ENCODE results near the gene C1QC.

Gene C1QC

GRCh38 chr1:22691031-22691753, 47.8 kb downstream of the C1QC start:
- H3F3A ChIP-seq (ENCODE audit: control insufficient read depth, insufficient read depth): no peaks in the 10 kb centered on the region
- TF ChIP-seq EZH2phosphoT487 (IDR thresholded peaks at IDR 0.05; ENCODE audit: borderline replicate concordance, low read length) (no peak), CTCF (IDR thresholded peaks at IDR 0.05; ENCODE audit: low read depth, low read length, poor library complexity, severe bottlenecking) (no peak)
- no peaks in the 10 kb centered on the region for H3K9me3 ChIP-seq (ENCODE audit: control insufficient read depth, insufficient read depth, low read length)
- no peak overlapping the region for H3K27ac ChIP-seq (ENCODE audit: low read depth, low read length)
- no peak overlapping the region for H3K4me2 ChIP-seq (ENCODE audit: low read length)
- no peaks in the 10 kb centered on the region for H3K36me3 ChIP-seq (ENCODE audit: control insufficient read depth, low read length)
- H3K4me3 ChIP-seq (ENCODE audit: low read length): no peak overlapping the region
- peaks cover 3% of the 10 kb centered on the region; the same call in 1 of the 2 replicates for H3K27me3 ChIP-seq (ENCODE audit: control insufficient read depth, low read length)
- H3K79me2 ChIP-seq (ENCODE audit: control insufficient read depth, low read length): no peaks in the 10 kb centered on the region
- no peaks in the 10 kb centered on the region for H3K4me1 ChIP-seq (ENCODE audit: control insufficient read depth, low read length)
- H4K20me1 ChIP-seq (ENCODE audit: control insufficient read depth, insufficient read depth, low read depth, low read length): no peaks in the 10 kb centered on the region; the same call in 1 of the 2 replicates
- H3K9me2 ChIP-seq (replicated peaks; ENCODE audit: control insufficient read depth, low read length): no peaks in the 10 kb centered on the region

GRCh38 chr1:22694172-22694571, 50.7 kb downstream of the C1QC start:
- Histone ChIP-seq H3F3A (ENCODE audit: control insufficient read depth, insufficient read depth) (no peaks in the 10 kb centered on the region), H3K36me3 (ENCODE audit: control insufficient read depth, low read length) (no peaks in the 10 kb centered on the region), H4K20me1 (ENCODE audit: control insufficient read depth, insufficient read depth, low read depth, low read length) (no peaks in the 10 kb centered on the region; the same call in 1 of the 2 replicates), H3K9me2 (replicated peaks; ENCODE audit: control insufficient read depth, low read length) (no peaks in the 10 kb centered on the region), H3K9me3 (ENCODE audit: control insufficient read depth, insufficient read depth, low read length) (no peaks in the 10 kb centered on the region), H3K79me2 (ENCODE audit: control insufficient read depth, low read length) (no peaks in the 10 kb centered on the region), H3K4me2 (ENCODE audit: low read length) (no peak overlapping the region), H3K27me3 (ENCODE audit: control insufficient read depth, low read length) (no peaks in the 10 kb centered on the region), H3K4me3 (ENCODE audit: low read length) (no peak overlapping the region), H3K4me1 (ENCODE audit: control insufficient read depth, low read length) (no peaks in the 10 kb centered on the region), H3K27ac (ENCODE audit: low read depth, low read length) (no peak overlapping the region)
- TF ChIP-seq EZH2phosphoT487 (IDR thresholded peaks at IDR 0.05; ENCODE audit: borderline replicate concordance, low read length) (no peak), CTCF (IDR thresholded peaks at IDR 0.05; ENCODE audit: low read depth, low read length, poor library complexity, severe bottlenecking) (no peak)

GRCh38 chr1:22696610-22697009, 53.2 kb downstream of the C1QC start:
- Histone ChIP-seq H3K27me3 (ENCODE audit: control insufficient read depth, low read length) (no peaks in the 10 kb centered on the region), H3K36me3 (ENCODE audit: control insufficient read depth, low read length) (no peaks in the 10 kb centered on the region)
- no peak for TF ChIP-seq CTCF (IDR thresholded peaks at IDR 0.05; ENCODE audit: low read depth, low read length, poor library complexity, severe bottlenecking)
- no peak for TF ChIP-seq EZH2phosphoT487 (IDR thresholded peaks at IDR 0.05; ENCODE audit: borderline replicate concordance, low read length)

More at GRCh38 chr1:22696610-22697009, 53.2 kb downstream of the C1QC start:
- Histone ChIP-seq H3K4me1 (ENCODE audit: control insufficient read depth, low read length) (no peaks in the 10 kb centered on the region), H3K9me2 (replicated peaks; ENCODE audit: control insufficient read depth, low read length) (no peaks in the 10 kb centered on the region), H3F3A (ENCODE audit: control insufficient read depth, insufficient read depth) (no peaks in the 10 kb centered on the region), H3K27ac (ENCODE audit: low read depth, low read length) (no peak overlapping the region), H4K20me1 (ENCODE audit: control insufficient read depth, insufficient read depth, low read depth, low read length) (no peaks in the 10 kb centered on the region; the same call in 1 of the 2 replicates), H3K4me2 (ENCODE audit: low read length) (no peak overlapping the region), H3K79me2 (ENCODE audit: control insufficient read depth, low read length) (no peaks in the 10 kb centered on the region), H3K9me3 (ENCODE audit: control insufficient read depth, insufficient read depth, low read length) (no peaks in the 10 kb centered on the region), H3K4me3 (ENCODE audit: low read length) (no peak overlapping the region)
